Progenitor cell of endocrine pancreas (in vitro differentiated cells): ENCODE data around the gene ZSWIM2. TPM values are rescaled to one million over a fixed set of nuclear protein-coding genes. Genes with fewer than 3 reads are reported as not detected.
A peak's percentile ranks its signal among the peaks of the same experiment; 100 is the strongest.

ENCODE experiments used
- DNase-seq: peaks from one replicate; pipeline ENCODE4 v3.0.0; 2021; ENCODE audit warnings: low spot score; ENCODE audit not compliant: unreplicated experiment
- H3K27ac Mint-ChIP-seq: 2 replicates; pipeline ENCODE4 v1.8.0; 2021; ENCODE audit warnings: mild to moderate bottlenecking, moderate library complexity, mixed read lengths
- H3K27me3 Mint-ChIP-seq: 2 replicates; pipeline ENCODE4 v1.8.0; 2021; ENCODE audit warnings: mixed read lengths
- H3K36me3 Mint-ChIP-seq: 2 replicates; pipeline ENCODE4 v1.8.0; 2022; ENCODE audit warnings: mixed read lengths; ENCODE audit not compliant: insufficient read depth
- H3K4me1 Mint-ChIP-seq: 2 replicates; pipeline ENCODE4 v1.8.0; 2021; ENCODE audit warnings: low read depth, mixed read lengths
- H3K4me3 Mint-ChIP-seq: 2 replicates; pipeline ENCODE4 v1.8.0; 2021; ENCODE audit warnings: low read depth, mild to moderate bottlenecking, moderate library complexity, mixed read lengths
- H3K9me3 Mint-ChIP-seq: 2 replicates; pipeline ENCODE4 v1.8.0; 2021; ENCODE audit warnings: low read depth, mixed read lengths
- CTCF ChIP-seq: fragments of 200-600 bp; sonication (generic); IDR thresholded peaks from one replicate; pipeline ENCODE4 v1.5.0; 2021; ENCODE audit warnings: antibody characterized with exemption, mild to moderate bottlenecking; ENCODE audit not compliant: unreplicated experiment
- total RNA-seq: library from RNA; stranded (reverse); gene quantifications from 2 replicates; pipeline ENCODE4 v1.2.1, GENCODE V29; 2021

The ZSWIM2 gene
- total RNA-seq, 1 donor from 2014 or later: not detected

- no peak overlapping the region for H3K27ac Mint-ChIP-seq
- peak; percentile 86 for TF ChIP-seq CTCF
- no peak overlapping the region for H3K4me3 Mint-ChIP-seq
- H3K36me3 Mint-ChIP-seq: no peaks in the 10 kb centered on the region
- H3K4me1 Mint-ChIP-seq: peaks cover 1% of the 10 kb centered on the region
- H3K9me3 Mint-ChIP-seq: no peaks in the 10 kb centered on the region
- DNase-seq: no peak
- H3K27me3 Mint-ChIP-seq: no peaks in the 10 kb centered on the region
These were observed 14.1 kb upstream of the ZSWIM2 start for GRCh38 chr2:186862869-186863709.

DNA sequence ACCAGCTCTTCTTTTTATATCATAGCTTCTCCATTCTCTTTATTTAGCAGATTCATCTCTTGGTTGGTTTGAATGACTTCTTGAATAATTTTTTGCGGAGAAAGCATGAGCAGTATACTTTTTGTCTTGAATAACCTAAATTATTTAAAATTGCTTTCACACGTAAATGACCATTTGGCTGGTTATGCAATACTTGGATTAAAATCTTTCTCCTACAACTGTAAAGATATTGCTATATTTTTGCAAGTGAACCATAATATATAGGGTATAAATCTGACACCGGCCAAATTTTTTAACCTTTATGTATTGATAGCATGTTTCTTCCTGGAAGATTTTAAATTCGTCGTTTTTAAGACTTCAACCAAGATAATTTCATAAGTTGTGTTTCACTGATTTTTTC lies 6.2 kb upstream of the ZSWIM2 start:
- H3K4me1 Mint-ChIP-seq: peaks cover 4% of the 10 kb centered on the region
- H3K36me3 Mint-ChIP-seq: no peaks in the 10 kb centered on the region

DNA sequence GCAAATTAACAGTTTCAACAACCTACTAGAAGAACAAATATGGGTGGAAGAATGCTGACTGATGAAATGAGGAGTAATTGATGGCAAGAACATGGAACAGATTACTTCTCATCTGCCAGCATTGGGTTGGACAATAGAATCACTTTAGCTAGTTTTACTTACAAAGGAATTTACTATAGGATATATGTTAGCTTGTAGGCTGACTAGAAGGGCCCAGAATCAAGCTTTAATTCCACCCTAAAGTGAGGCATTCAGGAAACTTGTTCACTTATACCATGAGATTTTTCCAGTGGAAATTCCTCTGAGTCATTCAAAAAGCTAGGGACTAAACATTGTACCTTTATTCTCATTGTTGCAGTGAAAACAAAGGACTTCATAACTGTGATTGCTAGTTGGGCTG lies 5.0 kb upstream of the ZSWIM2 start:
- Mint-ChIP-seq H3K27ac (no peak overlapping the region), H3K9me3 (no peaks in the 10 kb centered on the region), H3K36me3 (no peaks in the 10 kb centered on the region), H3K4me3 (no peak overlapping the region), H3K27me3 (peaks cover 10% of the 10 kb centered on the region), H3K4me1 (peaks cover 4% of the 10 kb centered on the region)
- no peak for TF ChIP-seq CTCF
- DNase-seq: no peak

More for the DNA sequence above, 6.2 kb upstream of the ZSWIM2 start:
- H3K4me3 Mint-ChIP-seq: no peak overlapping the region
- H3K9me3 Mint-ChIP-seq: no peaks in the 10 kb centered on the region
- no peak for DNase-seq
- H3K27me3 Mint-ChIP-seq: no peaks in the 10 kb centered on the region
- H3K27ac Mint-ChIP-seq: no peak overlapping the region
- TF ChIP-seq CTCF: no peak

DNA sequence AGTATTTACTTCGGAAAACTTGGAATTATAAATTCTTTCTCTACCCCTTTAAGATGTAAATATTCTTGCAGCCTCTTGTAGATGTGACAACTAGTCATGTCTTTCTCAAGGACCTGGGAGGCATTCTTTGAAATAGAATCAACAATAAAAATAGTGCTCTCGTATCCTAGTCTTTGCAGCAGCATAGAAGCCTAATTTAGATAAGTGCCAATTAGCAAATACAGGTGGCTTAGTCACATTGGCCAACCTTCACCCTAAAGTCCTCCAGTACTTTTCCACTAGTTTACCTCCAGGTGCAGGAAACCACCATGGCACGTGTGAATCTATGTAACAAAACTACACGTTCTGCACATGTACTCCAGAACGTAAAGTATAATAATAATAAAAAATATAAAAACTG lies 3.5 kb upstream of the ZSWIM2 start:
- H3K27ac Mint-ChIP-seq: no peak overlapping the region

DNA sequence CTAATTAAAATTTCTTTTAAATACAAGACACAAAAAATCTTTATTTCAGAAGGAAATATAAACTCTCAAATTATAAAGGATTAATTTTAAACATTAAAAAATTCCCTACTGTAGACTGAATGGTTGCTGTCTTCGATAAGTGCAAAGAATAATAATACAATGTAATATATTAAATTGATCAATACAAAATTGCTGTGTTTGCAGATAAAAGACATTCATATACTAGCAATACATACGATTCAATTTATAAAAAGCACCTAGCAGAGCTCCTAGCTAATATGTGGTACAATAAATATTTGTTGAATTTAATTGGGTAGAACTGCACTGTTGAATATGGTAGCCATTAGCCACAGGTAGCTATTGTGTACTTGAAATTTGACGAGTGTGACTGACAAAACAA lies 6.6 kb downstream of the ZSWIM2 start:
- DNase-seq: no peak
- Mint-ChIP-seq H3K4me1 (peaks cover 4% of the 10 kb centered on the region), H3K27ac (no peak overlapping the region), H3K27me3 (no peaks in the 10 kb centered on the region), H3K4me3 (no peak overlapping the region), H3K9me3 (no peaks in the 10 kb centered on the region), H3K36me3 (no peaks in the 10 kb centered on the region)
- no peak for TF ChIP-seq CTCF

More for the DNA sequence above, 3.5 kb upstream of the ZSWIM2 start:
- no peak for TF ChIP-seq CTCF
- Mint-ChIP-seq H3K4me1 (peaks cover 4% of the 10 kb centered on the region), H3K27me3 (peaks cover 16% of the 10 kb centered on the region), H3K4me3 (no peak overlapping the region), H3K9me3 (no peaks in the 10 kb centered on the region), H3K36me3 (no peaks in the 10 kb centered on the region)
- DNase-seq: no peak
